HEK293T (cell line): ENCODE measurements around the gene LTV1.

ENCODE experiments used
- BHLHE40 ChIP-seq: fragments of 450-650 bp; IDR thresholded peaks from 2 replicates; pipeline ENCODE4 v1.6.1; 2016; ENCODE audit warnings: mild to moderate bottlenecking, moderate library complexity, borderline replicate concordance
- CTBP1 ChIP-seq: fragments of 450-650 bp; IDR thresholded peaks from 2 replicates; pipeline ENCODE4 v1.6.1; 2016; ENCODE audit warnings: borderline replicate concordance
- ELF4 ChIP-seq: fragments of 450-650 bp; IDR thresholded peaks from 2 replicates; pipeline ENCODE4 v1.6.1; 2017; ENCODE audit warnings: antibody characterized with exemption
- FOXM1 ChIP-seq: fragments of 450-650 bp; IDR thresholded peaks from 2 replicates; pipeline ENCODE4 v1.6.1; 2017; ENCODE audit warnings: mild to moderate bottlenecking, borderline replicate concordance
- L3MBTL2 ChIP-seq: fragments of 450-650 bp; conservative IDR thresholded peaks from 2 replicates; pipeline ENCODE4 v1.6.1; 2016; ENCODE audit warnings: mild to moderate bottlenecking
- NFRKB ChIP-seq: fragments of 450-650 bp; IDR thresholded peaks from 2 replicates; pipeline ENCODE4 v1.6.1; 2016; ENCODE audit warnings: mild to moderate bottlenecking, moderate library complexity
- SUZ12 ChIP-seq: fragments of 450-650 bp; IDR thresholded peaks from 2 replicates; pipeline ENCODE4 v1.6.1; 2016; ENCODE audit warnings: mild to moderate bottlenecking
- TARDBP ChIP-seq: fragments of 450-650 bp; IDR thresholded peaks from 2 replicates; pipeline ENCODE4 v1.6.1; 2016

GRCh38 chr6:143810745-143811144 is 32.4 kb upstream of the LTV1 start:
- no peak for TF ChIP-seq L3MBTL2
- no peak for TF ChIP-seq BHLHE40
- no peak for TF ChIP-seq SUZ12
- TF ChIP-seq TARDBP, result no peak
- no peak for TF ChIP-seq ELF4
- TF ChIP-seq NFRKB, result no peak
- TF ChIP-seq FOXM1, result no peak
- TF ChIP-seq CTBP1, result no peak
